ENCODE measurements around the gene PGAM1. TPM values are rescaled to one million over a fixed set of nuclear protein-coding genes. Genes with fewer than 3 reads are reported as not detected.
A peak's percentile ranks its signal among the peaks of the same experiment; 100 is the strongest.

Gene PGAM1
- polyA plus RNA-seq, 1 of the 3 experiments (the other 2 are of a cell fraction): 398 TPM

DNA sequence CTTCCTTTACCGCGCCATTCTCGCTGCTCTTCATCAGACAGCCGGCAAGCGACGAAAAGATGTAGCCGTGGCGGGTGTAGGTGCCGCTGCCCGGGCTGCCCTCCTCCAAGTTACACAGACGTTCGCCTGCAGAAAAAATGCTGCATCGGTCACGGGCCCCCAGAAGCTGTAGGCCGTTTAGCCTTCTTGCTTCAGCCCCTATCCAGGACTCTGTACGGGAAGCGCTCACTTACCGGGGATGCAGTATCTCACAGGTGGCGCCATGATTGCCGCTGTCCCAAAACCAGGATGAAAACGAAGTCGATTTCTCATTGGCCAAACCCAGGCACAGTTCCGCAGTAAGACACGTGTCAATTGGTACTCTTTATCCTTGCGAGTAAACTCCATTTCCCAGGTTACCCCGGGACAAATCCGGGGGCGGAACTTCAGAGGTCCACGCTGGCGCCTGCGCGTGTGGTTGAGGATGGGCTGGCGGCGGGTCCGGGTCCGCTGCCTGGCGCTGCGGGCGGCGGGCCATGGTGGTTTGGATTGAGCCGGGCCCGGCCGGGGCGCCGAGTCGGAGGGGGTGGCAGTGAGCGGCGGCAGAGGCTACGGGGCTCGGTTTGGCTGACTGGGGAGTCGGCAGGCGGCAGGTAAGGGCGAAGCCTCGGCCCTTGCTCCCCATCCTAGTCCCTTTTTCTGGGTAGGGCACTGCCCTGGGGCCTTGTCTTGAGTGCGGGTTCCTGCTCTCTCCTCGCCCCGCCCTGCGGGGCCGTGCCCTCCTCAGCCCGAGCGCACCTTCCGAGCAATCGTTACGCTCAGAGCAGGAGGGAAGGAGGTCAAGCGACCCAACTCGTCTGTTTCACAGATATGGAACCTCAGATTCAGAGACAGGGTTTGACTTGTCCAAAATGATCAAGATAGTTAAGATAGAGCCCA, 20.0 kb downstream of the PGAM1 start, which contains the start of the genes EXOSC1 and ZDHHC16:
EXOSC1 (minus strand) TSS at position 285 of the 918 bp plus-strand sequence; CDS start at position 264, 21 bp downstream.
ZDHHC16 (plus strand) TSS at position 454 of the 918 bp plus-strand sequence. CDS start 5,501 bp downstream, outside the sequence.
- Histone ChIP-seq H4K20me1 (ENCODE audit: insufficient read depth) (peaks cover 5% of the 10 kb centered on the region; the same call in 1 of the 2 replicates), H2AFZ (ENCODE audit: low read depth) (peak within 1 kb of the TSS; percentile 85), H3K36me3 (replicated peaks in 1 of 2; ENCODE audit: control insufficient read depth in 1 of 2, insufficient read depth in 2 of 2, low read length in 1 of 2) (peaks cover 6 to 15% of the 10 kb centered on the region in 2 experiments), H3K4me3 (ENCODE audit: low read depth in 2 of 2, low read length in 1 of 2) (peak within 1 kb of the TSS; percentile 80 to 93), H3K27me3 (ENCODE audit: insufficient read depth) (no peaks in the 10 kb centered on the region), H3K9me2 (no peaks in the 10 kb centered on the region), H3K9me3 (no peaks in the 10 kb centered on the region), H3K9ac (peak within 1 kb of the TSS; percentile 75), H3K4me1 (ENCODE audit: control insufficient read depth in 1 of 2, insufficient read depth in 2 of 2, low read depth in 1 of 2, low read length in 1 of 2) (peaks cover 7 to 9% of the 10 kb centered on the region in 2 experiments; a peak in 3 of 4 replicates), H3K27ac (ENCODE audit: low read depth in 2 of 2, low read length in 1 of 2) (peak within 1 kb of the TSS; percentile 71 to 77), H3K4me2 (peak within 1 kb of the TSS; percentile 82), H3F3A (replicated peaks; ENCODE audit: insufficient read depth) (no peaks in the 10 kb centered on the region), H3K79me2 (ENCODE audit: insufficient read depth) (peaks cover 84% of the 10 kb centered on the region)
- CTCF ChIA-PET: interaction anchor here (0.8 to 2.0 kb wide), 5 partner anchors 14 to 230 kb away, joined by 3 to 6 read pairs (median 4); no protein-coding TSS in a partner anchor
- 1% methylated on average over 36 of the region's 66 CpGs for WGBS (ENCODE audit: low lambda C conversion rate)
- TF ChIP-seq TEAD4 (IDR thresholded peaks at IDR 0.05; ENCODE audit: borderline replicate concordance, insufficient read depth): no peak
- TF ChIP-seq, protein P1, sequence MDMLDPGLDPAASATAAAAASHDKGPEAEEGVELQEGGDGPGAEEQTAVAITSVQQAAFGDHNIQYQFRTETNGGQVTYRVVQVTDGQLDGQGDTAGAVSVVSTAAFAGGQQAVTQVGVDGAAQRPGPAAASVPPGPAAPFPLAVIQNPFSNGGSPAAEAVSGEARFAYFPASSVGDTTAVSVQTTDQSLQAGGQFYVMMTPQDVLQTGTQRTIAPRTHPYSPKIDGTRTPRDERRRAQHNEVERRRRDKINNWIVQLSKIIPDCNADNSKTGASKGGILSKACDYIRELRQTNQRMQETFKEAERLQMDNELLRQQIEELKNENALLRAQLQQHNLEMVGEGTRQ (IDR thresholded peaks at IDR 0.05; ENCODE audit: borderline replicate concordance, low read depth, low read length): peak; percentile 45; the same call in 1 of the 2 replicates
- no peak for TF ChIP-seq JUND (IDR thresholded peaks at IDR 0.05)
- TF ChIP-seq FOXJ3 (CRISPR knock-in tag; IDR thresholded peaks at IDR 0.05): no peak
- TF ChIP-seq ELF1 (IDR thresholded peaks at IDR 0.05): peak; percentile 87
- TF ChIP-seq, protein P2, sequence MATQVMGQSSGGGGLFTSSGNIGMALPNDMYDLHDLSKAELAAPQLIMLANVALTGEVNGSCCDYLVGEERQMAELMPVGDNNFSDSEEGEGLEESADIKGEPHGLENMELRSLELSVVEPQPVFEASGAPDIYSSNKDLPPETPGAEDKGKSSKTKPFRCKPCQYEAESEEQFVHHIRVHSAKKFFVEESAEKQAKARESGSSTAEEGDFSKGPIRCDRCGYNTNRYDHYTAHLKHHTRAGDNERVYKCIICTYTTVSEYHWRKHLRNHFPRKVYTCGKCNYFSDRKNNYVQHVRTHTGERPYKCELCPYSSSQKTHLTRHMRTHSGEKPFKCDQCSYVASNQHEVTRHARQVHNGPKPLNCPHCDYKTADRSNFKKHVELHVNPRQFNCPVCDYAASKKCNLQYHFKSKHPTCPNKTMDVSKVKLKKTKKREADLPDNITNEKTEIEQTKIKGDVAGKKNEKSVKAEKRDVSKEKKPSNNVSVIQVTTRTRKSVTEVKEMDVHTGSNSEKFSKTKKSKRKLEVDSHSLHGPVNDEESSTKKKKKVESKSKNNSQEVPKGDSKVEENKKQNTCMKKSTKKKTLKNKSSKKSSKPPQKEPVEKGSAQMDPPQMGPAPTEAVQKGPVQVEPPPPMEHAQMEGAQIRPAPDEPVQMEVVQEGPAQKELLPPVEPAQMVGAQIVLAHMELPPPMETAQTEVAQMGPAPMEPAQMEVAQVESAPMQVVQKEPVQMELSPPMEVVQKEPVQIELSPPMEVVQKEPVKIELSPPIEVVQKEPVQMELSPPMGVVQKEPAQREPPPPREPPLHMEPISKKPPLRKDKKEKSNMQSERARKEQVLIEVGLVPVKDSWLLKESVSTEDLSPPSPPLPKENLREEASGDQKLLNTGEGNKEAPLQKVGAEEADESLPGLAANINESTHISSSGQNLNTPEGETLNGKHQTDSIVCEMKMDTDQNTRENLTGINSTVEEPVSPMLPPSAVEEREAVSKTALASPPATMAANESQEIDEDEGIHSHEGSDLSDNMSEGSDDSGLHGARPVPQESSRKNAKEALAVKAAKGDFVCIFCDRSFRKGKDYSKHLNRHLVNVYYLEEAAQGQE (IDR thresholded peaks at IDR 0.05; ENCODE audit: low read depth, low read length): peak; percentile 59
- TF ChIP-seq, protein P3, sequence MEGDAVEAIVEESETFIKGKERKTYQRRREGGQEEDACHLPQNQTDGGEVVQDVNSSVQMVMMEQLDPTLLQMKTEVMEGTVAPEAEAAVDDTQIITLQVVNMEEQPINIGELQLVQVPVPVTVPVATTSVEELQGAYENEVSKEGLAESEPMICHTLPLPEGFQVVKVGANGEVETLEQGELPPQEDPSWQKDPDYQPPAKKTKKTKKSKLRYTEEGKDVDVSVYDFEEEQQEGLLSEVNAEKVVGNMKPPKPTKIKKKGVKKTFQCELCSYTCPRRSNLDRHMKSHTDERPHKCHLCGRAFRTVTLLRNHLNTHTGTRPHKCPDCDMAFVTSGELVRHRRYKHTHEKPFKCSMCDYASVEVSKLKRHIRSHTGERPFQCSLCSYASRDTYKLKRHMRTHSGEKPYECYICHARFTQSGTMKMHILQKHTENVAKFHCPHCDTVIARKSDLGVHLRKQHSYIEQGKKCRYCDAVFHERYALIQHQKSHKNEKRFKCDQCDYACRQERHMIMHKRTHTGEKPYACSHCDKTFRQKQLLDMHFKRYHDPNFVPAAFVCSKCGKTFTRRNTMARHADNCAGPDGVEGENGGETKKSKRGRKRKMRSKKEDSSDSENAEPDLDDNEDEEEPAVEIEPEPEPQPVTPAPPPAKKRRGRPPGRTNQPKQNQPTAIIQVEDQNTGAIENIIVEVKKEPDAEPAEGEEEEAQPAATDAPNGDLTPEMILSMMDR (IDR thresholded peaks at IDR 0.05): peak; percentile 30
- TF ChIP-seq POLR2AphosphoS5 (IDR thresholded peaks at IDR 0.05; ENCODE audit: low read depth, low read length): peak; percentile 93
- TF ChIP-seq, protein P4, sequence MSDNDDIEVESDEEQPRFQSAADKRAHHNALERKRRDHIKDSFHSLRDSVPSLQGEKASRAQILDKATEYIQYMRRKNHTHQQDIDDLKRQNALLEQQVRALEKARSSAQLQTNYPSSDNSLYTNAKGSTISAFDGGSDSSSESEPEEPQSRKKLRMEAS (IDR thresholded peaks at IDR 0.05; ENCODE audit: low read depth): peak; percentile 24; the same call in 1 of the 2 replicates
- TF ChIP-seq MXI1 (IDR thresholded peaks at IDR 0.05; ENCODE audit: low read depth, low read length): peak; percentile 87
- TF ChIP-seq SIN3A (IDR thresholded peaks at IDR 0.05; ENCODE audit: borderline replicate concordance, low read depth, low read length): peak; percentile 72; the same call in 1 of the 2 replicates
- peak; percentile 91 for TF ChIP-seq CHD2 (IDR thresholded peaks at IDR 0.05; ENCODE audit: low read length, partially characterized antibody)
- no peak for TF ChIP-seq GATA2 (CRISPR knock-in tag; IDR thresholded peaks at IDR 0.05)
- peak; percentile 74 for TF ChIP-seq TAF1 (IDR thresholded peaks at IDR 0.05; ENCODE audit: borderline replicate concordance, low read depth, low read length)
- peak; percentile 95 for TF ChIP-seq YY1 (IDR thresholded peaks at IDR 0.05; ENCODE audit: low read depth)
- 0 out of 2 replicates have a peak, but pooled peaks have one; percentile 23 for TF ChIP-seq RCOR1 (IDR thresholded peaks at IDR 0.05; ENCODE audit: low read length)
- TF ChIP-seq NRF1 (IDR thresholded peaks at IDR 0.05; ENCODE audit: low read depth, low read length): peak; percentile 95
- TF ChIP-seq GABPA (IDR thresholded peaks at IDR 0.05; ENCODE audit: low read depth): peak; percentile 67
- TF ChIP-seq, protein P5, sequence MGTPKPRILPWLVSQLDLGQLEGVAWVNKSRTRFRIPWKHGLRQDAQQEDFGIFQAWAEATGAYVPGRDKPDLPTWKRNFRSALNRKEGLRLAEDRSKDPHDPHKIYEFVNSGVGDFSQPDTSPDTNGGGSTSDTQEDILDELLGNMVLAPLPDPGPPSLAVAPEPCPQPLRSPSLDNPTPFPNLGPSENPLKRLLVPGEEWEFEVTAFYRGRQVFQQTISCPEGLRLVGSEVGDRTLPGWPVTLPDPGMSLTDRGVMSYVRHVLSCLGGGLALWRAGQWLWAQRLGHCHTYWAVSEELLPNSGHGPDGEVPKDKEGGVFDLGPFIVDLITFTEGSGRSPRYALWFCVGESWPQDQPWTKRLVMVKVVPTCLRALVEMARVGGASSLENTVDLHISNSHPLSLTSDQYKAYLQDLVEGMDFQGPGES (IDR thresholded peaks at IDR 0.05; ENCODE audit: low read depth, low read length): peak; percentile 74
- peak; percentile 98 for DNase-seq
- POLR2A ChIA-PET: no interaction called here

All from SK-N-SH (cell line).